ENCODE measurements around the gene PDE7B. TPM values are rescaled to one million over a fixed set of nuclear protein-coding genes. Genes with fewer than 3 reads are reported as not detected.

Gene PDE7B
- total and polyA plus RNA-seq, 9 of the 15 experiments (the other 6 are each of a cell fraction or from before 2014, with no cell fraction given): 0.01 TPM; not detected in 8

DNA sequence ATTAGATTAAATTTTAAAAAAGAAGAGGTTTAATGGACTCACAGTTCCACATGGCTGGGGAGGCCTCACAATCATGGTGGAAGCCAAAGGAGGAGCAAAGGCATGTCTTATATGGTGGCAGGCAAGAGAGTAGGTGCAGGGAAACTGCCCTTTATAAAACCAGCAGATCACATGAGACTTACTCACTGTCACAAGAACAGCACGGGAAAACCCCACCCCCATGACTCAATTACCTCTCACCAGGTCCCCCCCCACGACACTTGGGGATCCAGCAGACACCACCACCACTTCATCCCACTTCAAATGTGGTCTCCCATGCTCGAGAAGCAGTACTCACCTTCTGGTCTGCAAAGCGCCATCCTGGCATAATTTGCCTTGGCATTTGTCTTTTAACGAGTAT lies 374.0 kb downstream of the PDE7B start (continued):
- TF ChIP-seq POLR2A (conservative IDR thresholded peaks at IDR 0.05) (0 out of 2 replicates have a peak, but pooled peaks have one; percentile 24), SNAPC5 (CRISPR knock-in tag; IDR thresholded peaks at IDR 0.05) (peak; percentile 36; the same call in 1 of the 2 replicates), ELF2 (CRISPR knock-in tag; IDR thresholded peaks at IDR 0.05) (no peak), DIDO1 (tag; IDR thresholded peaks at IDR 0.05; ENCODE audit: low read depth) (no peak), STAT5A (IDR thresholded peaks at IDR 0.05; ENCODE audit: borderline replicate concordance, low read length) (no peak), CHCHD3 (CRISPR knock-in tag; IDR thresholded peaks at IDR 0.05) (no peak), CEBPZ (IDR thresholded peaks at IDR 0.05; ENCODE audit: borderline replicate concordance, low read depth, low read length) (no peak), ZFP36 (IDR thresholded peaks at IDR 0.05; ENCODE audit: low read depth, low read length, partially characterized antibody) (peak; percentile 74)
